ENCODE data around the gene ZRANB3.

DNA sequence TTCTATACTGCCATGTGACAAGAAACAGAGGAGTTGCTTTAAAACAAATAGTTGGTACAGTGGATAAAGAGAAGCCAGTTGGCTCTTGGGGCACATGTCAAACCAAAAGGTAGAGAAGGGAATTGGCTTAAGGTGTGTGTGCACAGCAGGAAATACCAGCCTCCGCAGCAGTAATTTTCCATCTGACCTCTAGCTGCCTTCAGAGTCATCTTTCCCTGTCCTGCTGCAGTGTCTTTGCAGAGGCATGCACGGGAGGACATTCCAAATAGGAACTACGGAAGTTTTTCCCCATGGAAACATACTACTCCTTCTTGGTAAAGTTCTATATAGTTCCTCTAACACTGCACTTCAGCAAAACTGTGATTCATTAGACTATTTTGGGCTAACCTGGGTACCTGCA, 379.4 kb downstream of the ZRANB3 start:
- TF ChIP-seq ZNF70 (CRISPR knock-in tag; IDR thresholded peaks at IDR 0.05), result no peak
- no peak for TF ChIP-seq TOX (CRISPR knock-in tag; IDR thresholded peaks at IDR 0.05; ENCODE audit: borderline replicate concordance)
- TF ChIP-seq PPARA (CRISPR knock-in tag; IDR thresholded peaks at IDR 0.05; ENCODE audit: borderline replicate concordance), result no peak
- TF ChIP-seq SNAI2 (CRISPR knock-in tag; IDR thresholded peaks at IDR 0.05), result no peak
- TF ChIP-seq, protein P1, sequence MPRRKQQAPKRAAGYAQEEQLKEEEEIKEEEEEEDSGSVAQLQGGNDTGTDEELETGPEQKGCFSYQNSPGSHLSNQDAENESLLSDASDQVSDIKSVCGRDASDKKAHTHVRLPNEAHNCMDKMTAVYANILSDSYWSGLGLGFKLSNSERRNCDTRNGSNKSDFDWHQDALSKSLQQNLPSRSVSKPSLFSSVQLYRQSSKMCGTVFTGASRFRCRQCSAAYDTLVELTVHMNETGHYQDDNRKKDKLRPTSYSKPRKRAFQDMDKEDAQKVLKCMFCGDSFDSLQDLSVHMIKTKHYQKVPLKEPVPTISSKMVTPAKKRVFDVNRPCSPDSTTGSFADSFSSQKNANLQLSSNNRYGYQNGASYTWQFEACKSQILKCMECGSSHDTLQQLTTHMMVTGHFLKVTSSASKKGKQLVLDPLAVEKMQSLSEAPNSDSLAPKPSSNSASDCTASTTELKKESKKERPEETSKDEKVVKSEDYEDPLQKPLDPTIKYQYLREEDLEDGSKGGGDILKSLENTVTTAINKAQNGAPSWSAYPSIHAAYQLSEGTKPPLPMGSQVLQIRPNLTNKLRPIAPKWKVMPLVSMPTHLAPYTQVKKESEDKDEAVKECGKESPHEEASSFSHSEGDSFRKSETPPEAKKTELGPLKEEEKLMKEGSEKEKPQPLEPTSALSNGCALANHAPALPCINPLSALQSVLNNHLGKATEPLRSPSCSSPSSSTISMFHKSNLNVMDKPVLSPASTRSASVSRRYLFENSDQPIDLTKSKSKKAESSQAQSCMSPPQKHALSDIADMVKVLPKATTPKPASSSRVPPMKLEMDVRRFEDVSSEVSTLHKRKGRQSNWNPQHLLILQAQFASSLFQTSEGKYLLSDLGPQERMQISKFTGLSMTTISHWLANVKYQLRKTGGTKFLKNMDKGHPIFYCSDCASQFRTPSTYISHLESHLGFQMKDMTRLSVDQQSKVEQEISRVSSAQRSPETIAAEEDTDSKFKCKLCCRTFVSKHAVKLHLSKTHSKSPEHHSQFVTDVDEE (CRISPR knock-in tag; IDR thresholded peaks at IDR 0.05), result no peak
- TF ChIP-seq, protein P2, sequence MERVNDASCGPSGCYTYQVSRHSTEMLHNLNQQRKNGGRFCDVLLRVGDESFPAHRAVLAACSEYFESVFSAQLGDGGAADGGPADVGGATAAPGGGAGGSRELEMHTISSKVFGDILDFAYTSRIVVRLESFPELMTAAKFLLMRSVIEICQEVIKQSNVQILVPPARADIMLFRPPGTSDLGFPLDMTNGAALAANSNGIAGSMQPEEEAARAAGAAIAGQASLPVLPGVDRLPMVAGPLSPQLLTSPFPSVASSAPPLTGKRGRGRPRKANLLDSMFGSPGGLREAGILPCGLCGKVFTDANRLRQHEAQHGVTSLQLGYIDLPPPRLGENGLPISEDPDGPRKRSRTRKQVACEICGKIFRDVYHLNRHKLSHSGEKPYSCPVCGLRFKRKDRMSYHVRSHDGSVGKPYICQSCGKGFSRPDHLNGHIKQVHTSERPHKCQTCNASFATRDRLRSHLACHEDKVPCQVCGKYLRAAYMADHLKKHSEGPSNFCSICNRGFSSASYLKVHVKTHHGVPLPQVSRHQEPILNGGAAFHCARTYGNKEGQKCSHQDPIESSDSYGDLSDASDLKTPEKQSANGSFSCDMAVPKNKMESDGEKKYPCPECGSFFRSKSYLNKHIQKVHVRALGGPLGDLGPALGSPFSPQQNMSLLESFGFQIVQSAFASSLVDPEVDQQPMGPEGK (CRISPR knock-in tag; IDR thresholded peaks at IDR 0.05; ENCODE audit: borderline replicate concordance), result no peak
- TF ChIP-seq ZFP3 (CRISPR knock-in tag; IDR thresholded peaks at IDR 0.05), result no peak
- no peak for TF ChIP-seq OSR1 (CRISPR knock-in tag; IDR thresholded peaks at IDR 0.05)
- TF ChIP-seq, protein P3, sequence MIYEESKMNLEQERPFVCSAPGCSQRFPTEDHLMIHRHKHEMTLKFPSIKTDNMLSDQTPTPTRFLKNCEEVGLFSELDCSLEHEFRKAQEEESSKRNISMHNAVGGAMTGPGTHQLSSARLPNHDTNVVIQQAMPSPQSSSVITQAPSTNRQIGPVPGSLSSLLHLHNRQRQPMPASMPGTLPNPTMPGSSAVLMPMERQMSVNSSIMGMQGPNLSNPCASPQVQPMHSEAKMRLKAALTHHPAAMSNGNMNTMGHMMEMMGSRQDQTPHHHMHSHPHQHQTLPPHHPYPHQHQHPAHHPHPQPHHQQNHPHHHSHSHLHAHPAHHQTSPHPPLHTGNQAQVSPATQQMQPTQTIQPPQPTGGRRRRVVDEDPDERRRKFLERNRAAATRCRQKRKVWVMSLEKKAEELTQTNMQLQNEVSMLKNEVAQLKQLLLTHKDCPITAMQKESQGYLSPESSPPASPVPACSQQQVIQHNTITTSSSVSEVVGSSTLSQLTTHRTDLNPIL (CRISPR knock-in tag; IDR thresholded peaks at IDR 0.05; ENCODE audit: low read depth), result no peak
- TF ChIP-seq, protein P4, sequence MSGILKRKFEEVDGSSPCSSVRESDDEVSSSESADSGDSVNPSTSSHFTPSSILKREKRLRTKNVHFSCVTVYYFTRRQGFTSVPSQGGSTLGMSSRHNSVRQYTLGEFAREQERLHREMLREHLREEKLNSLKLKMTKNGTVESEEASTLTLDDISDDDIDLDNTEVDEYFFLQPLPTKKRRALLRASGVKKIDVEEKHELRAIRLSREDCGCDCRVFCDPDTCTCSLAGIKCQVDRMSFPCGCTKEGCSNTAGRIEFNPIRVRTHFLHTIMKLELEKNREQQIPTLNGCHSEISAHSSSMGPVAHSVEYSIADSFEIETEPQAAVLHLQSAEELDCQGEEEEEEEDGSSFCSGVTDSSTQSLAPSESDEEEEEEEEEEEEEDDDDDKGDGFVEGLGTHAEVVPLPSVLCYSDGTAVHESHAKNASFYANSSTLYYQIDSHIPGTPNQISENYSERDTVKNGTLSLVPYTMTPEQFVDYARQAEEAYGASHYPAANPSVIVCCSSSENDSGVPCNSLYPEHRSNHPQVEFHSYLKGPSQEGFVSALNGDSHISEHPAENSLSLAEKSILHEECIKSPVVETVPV (CRISPR knock-in tag; IDR thresholded peaks at IDR 0.05), result no peak
- no peak for TF ChIP-seq ZFP30 (CRISPR knock-in tag; IDR thresholded peaks at IDR 0.05)
- no peak for TF ChIP-seq BACH2 (CRISPR knock-in tag; IDR thresholded peaks at IDR 0.05; ENCODE audit: borderline replicate concordance)

All from SK-N-SH treated with all-trans-retinoic acid at 6 μM for 48 hours (cell line).